ENCODE measurements around the gene TMED7.
A peak's percentile ranks its signal among the peaks of the same experiment; 100 is the strongest.

Gene TMED7

GRCh38 chr5:115626445-115626823 is 598 bp upstream of the TMED7 start:
- Histone ChIP-seq H3K36me3 (ENCODE audit: insufficient read depth, low read length) (no peaks in the 10 kb centered on the region), H3K9me3 (replicated peaks; ENCODE audit: low read length) (no peaks in the 10 kb centered on the region), H3K4me1 (ENCODE audit: control insufficient read depth, insufficient read depth, low read length) (peaks cover 28% of the 10 kb centered on the region), H3K4me3 (ENCODE audit: low read length) (peak overlapping the region; percentile 86), H3K4me2 (ENCODE audit: low read length) (peak overlapping the region; percentile 86), H3K9ac (ENCODE audit: low read depth, low read length) (peak overlapping the region; percentile 97), H3K27me3 (ENCODE audit: control insufficient read depth, insufficient read depth, low read length) (no peaks in the 10 kb centered on the region)

- Histone ChIP-seq H3K27me3 (ENCODE audit: control insufficient read depth, insufficient read depth, low read length) (no peaks in the 10 kb centered on the region), H3K9ac (ENCODE audit: low read depth, low read length) (peak overlapping the region; percentile 97), H3K4me1 (ENCODE audit: control insufficient read depth, insufficient read depth, low read length) (peaks cover 29% of the 10 kb centered on the region), H3K4me2 (ENCODE audit: low read length) (peak overlapping the region; percentile 86), H3K9me3 (replicated peaks; ENCODE audit: low read length) (no peaks in the 10 kb centered on the region), H3K36me3 (ENCODE audit: insufficient read depth, low read length) (peaks cover 6% of the 10 kb centered on the region), H3K4me3 (ENCODE audit: low read length) (peak overlapping the region; percentile 86)
These were observed 842 bp downstream of the TMED7 start for GRCh38 chr5:115624994-115625393.

GRCh38 chr5:115623658-115624057 is 2.2 kb downstream of the TMED7 start:
- H3K9ac ChIP-seq (ENCODE audit: low read depth, low read length) = peak overlapping the region; percentile 97
- peaks cover 29% of the 10 kb centered on the region for H3K4me1 ChIP-seq (ENCODE audit: control insufficient read depth, insufficient read depth, low read length)
- no peaks in the 10 kb centered on the region for H3K27me3 ChIP-seq (ENCODE audit: control insufficient read depth, insufficient read depth, low read length)
- peaks cover 19% of the 10 kb centered on the region for H3K36me3 ChIP-seq (ENCODE audit: insufficient read depth, low read length)
- H3K4me2 ChIP-seq (ENCODE audit: low read length) = peak overlapping the region; percentile 86
- peak overlapping the region; percentile 86 for H3K4me3 ChIP-seq (ENCODE audit: low read length)
- no peaks in the 10 kb centered on the region for H3K9me3 ChIP-seq (replicated peaks; ENCODE audit: low read length)

GRCh38 chr5:115621365-115621900 is 4.4 kb downstream of the TMED7 start:
- H3K36me3 ChIP-seq (ENCODE audit: insufficient read depth, low read length) = peaks cover 34% of the 10 kb centered on the region
- H3K9me3 ChIP-seq (replicated peaks; ENCODE audit: low read length) = no peaks in the 10 kb centered on the region
- H3K4me3 ChIP-seq (ENCODE audit: low read length) = no peak overlapping the region
- H3K9ac ChIP-seq (ENCODE audit: low read depth, low read length) = no peak overlapping the region
- peak overlapping the region; percentile 16 for H3K4me2 ChIP-seq (ENCODE audit: low read length)
- peaks cover 26% of the 10 kb centered on the region for H3K4me1 ChIP-seq (ENCODE audit: control insufficient read depth, insufficient read depth, low read length)
- no peaks in the 10 kb centered on the region for H3K27me3 ChIP-seq (ENCODE audit: control insufficient read depth, insufficient read depth, low read length)

- Histone ChIP-seq H3K36me3 (ENCODE audit: insufficient read depth, low read length) (peaks cover 76% of the 10 kb centered on the region), H3K27me3 (ENCODE audit: control insufficient read depth, insufficient read depth, low read length) (no peaks in the 10 kb centered on the region), H3K4me1 (ENCODE audit: control insufficient read depth, insufficient read depth, low read length) (peaks cover 5% of the 10 kb centered on the region), H3K9ac (ENCODE audit: low read depth, low read length) (no peak overlapping the region), H3K9me3 (replicated peaks; ENCODE audit: low read length) (no peaks in the 10 kb centered on the region), H3K4me2 (ENCODE audit: low read length) (no peak overlapping the region), H3K4me3 (ENCODE audit: low read length) (no peak overlapping the region)
These were observed 8.9 kb downstream of the TMED7 start for GRCh38 chr5:115616892-115617291.

- H3K9me3 ChIP-seq (replicated peaks; ENCODE audit: low read length) = no peaks in the 10 kb centered on the region
- H3K4me2 ChIP-seq (ENCODE audit: low read length) = no peak overlapping the region
- no peaks in the 10 kb centered on the region for H3K27me3 ChIP-seq (ENCODE audit: control insufficient read depth, insufficient read depth, low read length)
- H3K9ac ChIP-seq (ENCODE audit: low read depth, low read length) = no peak overlapping the region
- no peak overlapping the region for H3K4me3 ChIP-seq (ENCODE audit: low read length)
- H3K4me1 ChIP-seq (ENCODE audit: control insufficient read depth, insufficient read depth, low read length) = peaks cover 1% of the 10 kb centered on the region
- H3K36me3 ChIP-seq (ENCODE audit: insufficient read depth, low read length) = peaks cover 76% of the 10 kb centered on the region
These were observed 9.4 kb downstream of the TMED7 start for GRCh38 chr5:115616472-115616871.

- Histone ChIP-seq H3K27me3 (ENCODE audit: control insufficient read depth, insufficient read depth, low read length) (no peaks in the 10 kb centered on the region), H3K4me1 (ENCODE audit: control insufficient read depth, insufficient read depth, low read length) (no peaks in the 10 kb centered on the region), H3K36me3 (ENCODE audit: insufficient read depth, low read length) (peaks cover 46% of the 10 kb centered on the region), H3K4me2 (ENCODE audit: low read length) (no peak overlapping the region), H3K9me3 (replicated peaks; ENCODE audit: low read length) (no peaks in the 10 kb centered on the region), H3K9ac (ENCODE audit: low read depth, low read length) (no peak overlapping the region), H3K4me3 (ENCODE audit: low read length) (no peak overlapping the region)
These were observed 14.0 kb downstream of the TMED7 start for GRCh38 chr5:115611873-115612272.

- Histone ChIP-seq H3K4me2 (ENCODE audit: low read length) (no peak overlapping the region), H3K4me3 (ENCODE audit: low read length) (no peak overlapping the region), H3K36me3 (ENCODE audit: insufficient read depth, low read length) (peaks cover 16% of the 10 kb centered on the region), H3K9me3 (replicated peaks; ENCODE audit: low read length) (no peaks in the 10 kb centered on the region), H3K27me3 (ENCODE audit: control insufficient read depth, insufficient read depth, low read length) (no peaks in the 10 kb centered on the region), H3K4me1 (ENCODE audit: control insufficient read depth, insufficient read depth, low read length) (peaks cover 2% of the 10 kb centered on the region), H3K9ac (ENCODE audit: low read depth, low read length) (no peak overlapping the region)
These were observed 17.9 kb downstream of the TMED7 start for GRCh38 chr5:115607935-115608334.

GRCh38 chr5:115605436-115605835 is 20.4 kb downstream of the TMED7 start:
- H3K27me3 ChIP-seq (ENCODE audit: control insufficient read depth, insufficient read depth, low read length) = no peaks in the 10 kb centered on the region
- H3K4me2 ChIP-seq (ENCODE audit: low read length) = no peak overlapping the region
- no peaks in the 10 kb centered on the region for H3K9me3 ChIP-seq (replicated peaks; ENCODE audit: low read length)
- peaks cover 9% of the 10 kb centered on the region for H3K36me3 ChIP-seq (ENCODE audit: insufficient read depth, low read length)
- no peak overlapping the region for H3K9ac ChIP-seq (ENCODE audit: low read depth, low read length)
- peaks cover 10% of the 10 kb centered on the region for H3K4me1 ChIP-seq (ENCODE audit: control insufficient read depth, insufficient read depth, low read length)
- no peak overlapping the region for H3K4me3 ChIP-seq (ENCODE audit: low read length)

GRCh38 chr5:115602591-115603125 is 23.2 kb downstream of the TMED7 start:
- Histone ChIP-seq H3K9me3 (replicated peaks; ENCODE audit: low read length) (no peaks in the 10 kb centered on the region), H3K36me3 (ENCODE audit: insufficient read depth, low read length) (peaks cover 9% of the 10 kb centered on the region), H3K4me3 (ENCODE audit: low read length) (peak overlapping the region; percentile 78), H3K9ac (ENCODE audit: low read depth, low read length) (peak overlapping the region; percentile 94), H3K4me1 (ENCODE audit: control insufficient read depth, insufficient read depth, low read length) (peaks cover 28% of the 10 kb centered on the region), H3K4me2 (ENCODE audit: low read length) (peak overlapping the region; percentile 88), H3K27me3 (ENCODE audit: control insufficient read depth, insufficient read depth, low read length) (no peaks in the 10 kb centered on the region)

- Histone ChIP-seq H3K4me3 (ENCODE audit: low read length) (peak within 1 kb of the TSS; percentile 78), H3K9ac (ENCODE audit: low read depth, low read length) (peak within 1 kb of the TSS; percentile 94), H3K27me3 (ENCODE audit: control insufficient read depth, insufficient read depth, low read length) (no peaks in the 10 kb centered on the region), H3K4me1 (ENCODE audit: control insufficient read depth, insufficient read depth, low read length) (peaks cover 33% of the 10 kb centered on the region), H3K36me3 (ENCODE audit: insufficient read depth, low read length) (peaks cover 9% of the 10 kb centered on the region), H3K4me2 (ENCODE audit: low read length) (peak within 1 kb of the TSS; percentile 88), H3K9me3 (replicated peaks; ENCODE audit: low read length) (no peaks in the 10 kb centered on the region)
These were observed 23.9 kb downstream of the TMED7 start, which contains the start of gene TICAM2 for GRCh38 chr5:115601701-115602590. TSS of gene TICAM2 (minus strand) at chr5:115602479. CDS start at chr5:115581256, 21,223 bp downstream.
